B cell (primary cell): ENCODE data around the gene XYLT1.

Source experiments
- CTCF ChIP-seq: fragments of 200-600 bp; IDR thresholded peaks from one replicate; pipeline ENCODE4 v1.8.0; 2022; ENCODE audit warnings: antibody characterized with exemption, mild to moderate bottlenecking
- EZH2 ChIP-seq: IDR thresholded peaks from 2 replicates; pipeline ENCODE4 v1.6.1; 2012; ENCODE audit warnings: borderline replicate concordance, low read depth, mild to moderate bottlenecking, moderate library complexity, low read length; ENCODE audit not compliant: insufficient read depth, poor library complexity, severe bottlenecking

GRCh38 chr16:17232487-17232886 lies 238.3 kb downstream of the XYLT1 start:
- no peak for TF ChIP-seq CTCF
- no peak for TF ChIP-seq EZH2
